HG03460 (cell line): ENCODE data around the gene SMYD3.

Experiments used
- ATAC-seq: cut with Tn5 transposase; IDR thresholded peaks from one replicate; pipeline ENCODE4 v1.9.1; 2021; ENCODE audit not compliant: unreplicated experiment

SMYD3 gene

DNA sequence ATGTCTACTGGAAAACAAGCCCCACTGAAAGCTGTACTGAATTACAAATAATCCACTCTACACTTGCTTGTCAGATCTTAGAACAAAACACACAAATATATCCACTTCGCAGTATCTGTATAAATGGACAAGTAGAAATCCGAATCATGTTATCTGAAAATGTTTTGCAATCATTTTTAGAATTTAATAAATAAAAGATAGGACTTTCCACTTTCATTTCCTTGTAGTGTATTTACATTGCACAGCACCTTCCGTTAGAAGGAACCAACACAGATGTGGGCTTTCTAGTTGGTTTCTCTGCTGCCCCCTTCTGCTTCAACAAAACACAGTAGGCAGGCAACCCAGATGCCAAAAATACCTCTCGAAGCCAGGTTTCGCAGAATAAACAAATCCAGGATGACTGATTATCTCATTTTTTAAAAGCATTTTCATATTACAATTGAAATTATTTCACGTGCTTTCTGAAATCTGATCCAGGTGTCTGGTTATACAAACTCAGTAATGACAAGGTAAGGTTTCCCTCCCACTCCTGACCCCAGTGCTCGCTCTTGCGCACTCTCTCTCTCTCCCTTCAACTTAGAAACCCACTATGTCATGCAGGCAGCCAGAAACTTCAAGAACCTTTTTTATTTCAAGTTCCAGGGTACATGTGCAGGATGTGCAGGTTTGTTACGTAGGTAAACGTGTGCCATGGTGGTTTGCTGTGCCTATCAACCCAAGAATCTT lies 389.9 kb downstream of the SMYD3 start:
- peak; percentile 83 for ATAC-seq

DNA sequence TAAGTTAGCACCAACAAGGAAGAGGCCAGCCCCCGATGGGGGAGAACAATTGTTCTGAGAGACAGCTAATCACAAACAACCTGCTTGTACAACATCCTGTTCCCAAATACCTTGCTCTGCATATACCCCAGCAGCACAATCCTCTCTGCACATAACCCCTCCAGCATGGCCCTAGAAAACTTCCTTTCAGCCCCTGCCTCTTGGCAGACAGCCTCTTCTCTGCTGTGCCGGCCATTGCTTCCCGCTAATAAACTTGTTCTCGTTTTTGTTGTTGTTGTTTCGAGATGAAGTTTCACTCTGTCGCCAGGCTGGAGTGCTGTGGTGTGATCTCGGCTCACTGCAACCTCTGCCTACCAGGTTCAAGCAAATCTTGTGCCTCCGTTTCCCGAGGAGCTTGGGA lies 392.7 kb downstream of the SMYD3 start:
- ATAC-seq, result no peak

GRCh38 chr1:246113555-246114095 lies 393.5 kb downstream of the SMYD3 start:
- no peak for ATAC-seq

DNA sequence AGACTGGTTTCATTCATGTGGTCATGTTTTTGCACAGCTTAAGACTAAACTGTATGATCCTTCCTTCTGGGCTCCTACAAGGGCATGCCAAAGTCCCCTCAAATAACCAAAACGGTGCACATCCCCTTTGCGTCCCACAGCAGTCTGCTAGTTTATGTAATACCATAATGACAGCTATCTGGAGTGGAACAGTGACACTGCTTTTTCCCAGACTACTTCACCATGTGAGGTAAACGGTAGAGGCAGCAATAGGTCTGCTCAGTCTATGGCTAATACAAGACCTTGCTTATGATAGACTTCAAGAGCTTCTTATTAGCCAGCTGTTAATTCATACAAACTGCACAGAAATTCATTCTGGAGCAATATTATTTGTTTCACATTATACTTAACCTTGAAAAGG lies 395.5 kb downstream of the SMYD3 start:
- no peak for ATAC-seq

DNA sequence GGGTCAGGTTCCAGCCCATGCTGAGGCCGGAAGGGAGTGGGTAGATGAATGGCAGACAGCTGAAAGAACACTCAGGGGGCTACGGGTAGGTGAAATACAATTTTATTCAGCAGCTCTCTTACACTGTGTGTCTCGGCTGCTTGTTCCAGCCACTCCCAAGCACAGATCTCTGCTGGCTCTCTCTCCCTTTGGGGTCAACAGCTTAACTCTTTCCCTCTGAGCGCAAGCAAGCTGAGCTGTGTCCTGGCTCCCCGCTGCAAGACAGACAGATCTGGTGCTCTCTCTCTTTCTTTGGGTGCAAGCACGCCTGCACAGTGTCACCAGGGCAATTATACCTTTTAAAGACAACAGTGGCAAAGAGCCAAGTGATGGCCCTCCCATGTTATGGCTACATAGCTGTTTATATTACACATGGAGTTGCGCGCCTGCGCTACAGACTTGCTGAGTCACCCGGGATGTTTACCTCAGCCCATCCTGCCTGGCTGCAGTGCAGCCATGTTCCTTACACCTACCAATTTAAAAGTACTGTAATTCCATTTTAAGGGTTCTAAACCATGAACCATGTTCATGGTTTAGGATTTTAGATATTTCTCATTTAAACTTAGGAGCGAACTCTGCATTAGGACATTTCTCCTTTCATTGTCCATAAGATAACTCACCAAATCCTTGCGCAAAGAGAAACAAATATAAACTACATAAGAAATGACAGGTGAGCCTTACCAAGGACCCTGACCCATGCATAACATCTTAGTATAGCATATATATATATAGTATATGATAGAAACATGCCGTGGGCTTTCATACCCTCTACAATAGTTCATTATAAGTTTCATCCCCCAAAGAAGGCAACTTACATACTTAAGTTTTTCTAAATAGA lies 396.5 kb downstream of the SMYD3 start:
- no peak for ATAC-seq

GRCh38 chr1:246108278-246108925 lies 398.7 kb downstream of the SMYD3 start:
- ATAC-seq, result no peak

GRCh38 chr1:246107516-246108277 lies 399.4 kb downstream of the SMYD3 start:
- no peak for ATAC-seq

DNA sequence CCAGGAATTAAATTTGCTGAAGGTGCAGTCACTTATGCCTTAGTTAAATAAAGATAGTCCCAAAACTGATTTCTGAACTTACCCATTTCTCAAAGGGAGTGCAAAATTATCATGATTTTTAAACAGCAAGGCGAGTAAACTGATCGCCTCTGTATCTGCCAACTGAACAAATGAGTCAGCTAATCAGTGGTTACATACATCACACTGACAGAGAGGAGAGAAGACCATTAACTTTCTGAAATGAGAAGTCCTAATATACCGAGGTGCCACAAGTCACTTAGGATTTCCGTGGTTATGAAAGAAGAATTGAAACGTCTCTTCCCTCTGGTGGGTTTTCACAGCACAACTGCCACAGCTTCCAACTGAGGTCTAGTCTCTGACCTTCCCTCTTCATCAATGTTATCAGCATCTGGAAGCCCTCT lies 400.7 kb downstream of the SMYD3 start:
- no peak for ATAC-seq

GRCh38 chr1:246104927-246105326 lies 402.2 kb downstream of the SMYD3 start:
- no peak for ATAC-seq

DNA sequence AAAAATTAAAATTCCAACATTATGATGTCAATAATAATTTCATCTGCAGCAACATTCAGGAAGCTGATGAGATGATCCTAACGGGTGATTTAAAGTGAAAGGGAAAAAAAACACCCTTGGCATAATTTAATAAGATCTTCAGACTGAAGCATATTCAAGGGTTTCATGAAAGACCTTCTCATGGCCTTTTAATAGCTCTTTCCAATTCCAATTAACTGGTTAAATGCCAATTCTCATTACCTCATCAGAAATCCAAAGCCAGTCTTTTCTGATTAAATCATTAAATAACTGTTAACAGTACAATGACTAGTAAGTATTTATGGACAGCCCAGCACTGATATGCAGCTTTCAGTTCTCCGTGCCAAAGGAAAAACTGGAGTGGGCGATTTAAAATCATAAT lies 407.5 kb downstream of the SMYD3 start:
- no peak for ATAC-seq

GRCh38 chr1:246096356-246096755 lies 410.7 kb downstream of the SMYD3 start:
- no peak for ATAC-seq

DNA sequence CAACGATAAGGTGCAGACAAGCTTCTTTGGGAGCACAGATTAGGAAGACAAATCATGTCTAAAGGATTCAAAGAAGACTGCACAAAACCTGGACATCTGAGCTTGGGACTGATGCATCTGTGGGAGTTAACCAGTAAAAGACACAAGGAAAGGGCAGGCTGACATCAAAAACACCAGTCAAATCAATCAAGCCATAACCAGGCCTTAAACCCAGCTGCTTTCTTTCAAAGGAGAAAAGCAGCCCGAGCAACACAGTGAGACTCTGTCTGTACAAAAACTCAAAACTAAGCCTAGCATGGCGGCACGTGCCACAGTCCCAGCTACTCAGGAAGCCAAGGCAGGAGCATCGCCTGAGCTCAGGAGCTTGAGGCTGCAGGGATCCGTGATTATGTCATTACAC lies 411.6 kb downstream of the SMYD3 start:
- no peak for ATAC-seq

GRCh38 chr1:246093230-246093629 lies 413.8 kb downstream of the SMYD3 start:
- ATAC-seq, result no peak

- ATAC-seq, result no peak
Observed at GRCh38 chr1:246092136-246092535, 414.9 kb downstream of the SMYD3 start.

DNA sequence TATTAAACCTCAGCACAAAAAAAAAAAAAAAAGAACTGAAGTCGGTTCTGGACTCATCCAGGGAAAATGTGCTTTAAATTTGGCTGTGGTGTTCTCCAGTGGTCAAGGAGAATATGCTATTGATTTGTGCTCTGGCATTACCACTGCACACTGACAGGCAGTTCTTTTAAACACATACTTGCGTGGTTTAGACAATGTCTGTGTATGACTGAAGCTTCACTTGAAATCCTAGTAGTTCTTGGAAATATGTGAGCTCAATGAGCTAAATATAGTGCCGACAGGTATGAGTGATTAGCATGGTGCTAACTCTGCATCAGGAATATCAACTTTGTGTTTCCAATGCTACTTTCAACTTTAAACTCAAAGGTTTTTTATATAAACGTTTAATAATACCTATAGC lies 415.6 kb downstream of the SMYD3 start:
- no peak for ATAC-seq

DNA sequence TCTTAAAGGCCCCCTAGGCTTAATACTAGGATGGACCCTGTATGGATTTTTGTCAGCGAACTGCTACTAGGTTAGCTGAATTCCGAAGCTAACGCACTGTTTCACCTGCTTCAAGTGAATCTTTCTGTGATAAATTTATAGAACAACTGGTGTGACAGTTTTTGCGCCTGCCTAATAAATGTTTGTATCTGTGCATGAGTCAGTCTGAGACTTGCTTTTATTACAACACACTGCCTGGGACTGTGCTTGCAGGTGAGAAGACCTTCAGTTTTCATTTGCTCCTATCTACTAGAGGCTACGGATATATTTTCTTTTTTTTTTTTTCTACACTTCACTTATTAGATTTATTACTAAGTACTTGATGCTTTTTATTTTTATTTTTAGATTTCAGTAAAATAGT lies 420.9 kb downstream of the SMYD3 start:
- ATAC-seq, result no peak

- ATAC-seq, result no peak
Observed at GRCh38 chr1:246083416-246083815, 423.7 kb downstream of the SMYD3 start.

- ATAC-seq, result no peak
Observed at GRCh38 chr1:246081856-246082668, 425.0 kb downstream of the SMYD3 start.

- no peak for ATAC-seq
Observed at GRCh38 chr1:246081138-246081702, 425.9 kb downstream of the SMYD3 start.

GRCh38 chr1:246080031-246080430 lies 427.0 kb downstream of the SMYD3 start:
- no peak for ATAC-seq
